K562 (cell line): ENCODE results near the gene GRB2. TPM values are rescaled to one million over a fixed set of nuclear protein-coding genes. Genes with fewer than 3 reads are reported as not detected.
A peak's percentile ranks its signal among the peaks of the same experiment; 100 is the strongest.

Experiments
- ATF1 ChIP-seq, 2 experiments: fragments of 450-650 bp in 1 of 2; IDR thresholded peaks; 2 replicates each; pipeline ENCODE4 v1.6.1; 2016; ENCODE audit warnings: missing compliant biosample characterization in 1 of 2, missing genetic modification characterization in 1 of 2
- COPS2 ChIP-seq: fragments of 450-650 bp; conservative IDR thresholded peaks from 2 replicates; pipeline ENCODE4 v1.6.1; 2016; ENCODE audit warnings: mild to moderate bottlenecking, moderate library complexity
- EZH2 ChIP-seq: IDR thresholded peaks from 2 replicates; pipeline ENCODE4 v1.6.1; 2012; ENCODE audit warnings: low read depth, mild to moderate bottlenecking, inconsistent platforms, low read length, borderline replicate concordance
- GATA2 ChIP-seq: sonication (generic); formaldehyde crosslinking; IDR thresholded peaks from 2 replicates; pipeline ENCODE4 v1.4.0; 2020; ENCODE audit warnings: mild to moderate bottlenecking, missing genetic modification reagents
- HNRNPH1 ChIP-seq: fragments of 200-400 bp; formaldehyde crosslinking; optimal IDR thresholded peaks from 2 replicates; pipeline ENCODE3; 2017; ENCODE audit warnings: low read depth, mild to moderate bottlenecking, low read length, moderate library complexity
- ILF3 ChIP-seq: fragments of 450-650 bp; IDR thresholded peaks from 2 replicates; pipeline ENCODE4 v1.6.1; 2018; ENCODE audit warnings: antibody characterized with exemption, mild to moderate bottlenecking, moderate library complexity, borderline replicate concordance
- KAT2B ChIP-seq: IDR thresholded peaks from one replicate; pipeline ENCODE4 v1.6.1; 2012; ENCODE audit warnings: low read depth, mild to moderate bottlenecking, control low read depth, inconsistent platforms, low read length, moderate library complexity
- KHSRP ChIP-seq: fragments of 450-650 bp; IDR thresholded peaks from 2 replicates; pipeline ENCODE4 v1.6.1; 2017
- KLF1 ChIP-seq: fragments of 450-650 bp; IDR thresholded peaks from 2 replicates; pipeline ENCODE4 v1.6.1; 2016; ENCODE audit warnings: missing genetic modification characterization, missing compliant biosample characterization
- MTA2 ChIP-seq: fragments of 450-650 bp; IDR thresholded peaks from 2 replicates; pipeline ENCODE4 v1.6.1; 2016; ENCODE audit warnings: low read depth
- NELFE ChIP-seq: IDR thresholded peaks from 2 replicates; pipeline ENCODE4 v1.6.1; 2011; ENCODE audit warnings: mild to moderate bottlenecking; ENCODE audit not compliant: insufficient read depth, insufficient read length
- POLR3A ChIP-seq: IDR thresholded peaks from 2 replicates; pipeline ENCODE4 v1.6.1; 2011; ENCODE audit warnings: borderline replicate concordance, mild to moderate bottlenecking, moderate library complexity; ENCODE audit not compliant: insufficient read length, insufficient read depth; ENCODE audit errors: extremely low read depth
- RAD21 ChIP-seq, 2 experiments: fragments of 250-450 bp in 1 of 2; fragments of 450-650 bp in 1 of 2; sonication (Bioruptor Pico) in 1 of 2; formaldehyde crosslinking in 1 of 2; IDR thresholded peaks in 1 of 2; conservative IDR thresholded peaks in 1 of 2; 2 replicates each; pipeline versions ENCODE4 v1.4.0 to v1.8.0; 2020 to 2022; ENCODE audit warnings: mild to moderate bottlenecking in 2 of 2, moderate library complexity in 1 of 2
- RCOR1 ChIP-seq, 2 experiments: IDR thresholded peaks; 2 replicates each; pipeline ENCODE4 v1.6.1; 2012; ENCODE audit warnings: low read depth in 2 of 2, low read length in 2 of 2, borderline replicate concordance in 1 of 2, improper control_type of control experiment in 1 of 2
- SAFB2 ChIP-seq: fragments of 200-400 bp; formaldehyde crosslinking; IDR thresholded peaks from 2 replicates; pipeline ENCODE4 v1.6.1; 2018; ENCODE audit warnings: borderline replicate concordance, low read length, low read depth, moderate library complexity; ENCODE audit not compliant: severe bottlenecking
- SRSF1 ChIP-seq: fragments of 200-400 bp; formaldehyde crosslinking; IDR thresholded peaks from 2 replicates; pipeline ENCODE4 v1.6.1; 2017; ENCODE audit warnings: mild to moderate bottlenecking, low read depth, low read length, moderate library complexity
- TCF3 ChIP-seq: sonication (generic); formaldehyde crosslinking; IDR thresholded peaks from 2 replicates; pipeline ENCODE4 v1.4.0; 2020; ENCODE audit warnings: mild to moderate bottlenecking, missing genetic modification reagents
- ZNF311 ChIP-seq: fragments of 250-450 bp; sonication (Bioruptor Pico); IDR thresholded peaks from 2 replicates; pipeline ENCODE4 v1.4.0; 2020; ENCODE audit warnings: mild to moderate bottlenecking, moderate library complexity
- ZNF644 ChIP-seq: fragments of 200-800 bp; sonication (Bioruptor generic); IDR thresholded peaks from 2 replicates; pipeline ENCODE4 v1.6.1; 2016; ENCODE audit warnings: low read depth, missing genetic modification characterization, missing compliant biosample characterization
- polyA plus RNA-seq, 8 experiments: library from polyadenylated mRNA; depleted of rRNA in 4 of 8; stranded (reverse) in 5 of 8; unstranded in 3 of 8; fragments of >200 nt; fragmentation: Nextera tagmentation in 2 of 8; fragmentation: Illumina TruSeq in 1 of 8; extraction: Ambion mirVana in 2 of 8; extraction: Trizol in 1 of 8; gene quantifications; 2 replicates each; pipeline versions ENCODE4 v1.2.1 to v1.2.3, GENCODE V29; 2011 to 2014; ENCODE audit warnings: inconsistent platforms in 1 of 8, missing spikeins in 1 of 8
- total RNA-seq, 7 experiments: library from RNA; depleted of rRNA in 6 of 7; stranded (reverse); fragments of >200 nt in 6 of 7; fragmentation: Illumina TruSeq in 2 of 7; extraction: Trizol in 2 of 7; gene quantifications; 2 replicates each; pipeline versions ENCODE4 v1.2.1 to v1.2.3, GENCODE V29; 2011 to 2021; ENCODE audit warnings: low replicate concordance in 1 of 7
- TF ChIP-seq, protein P1 (sequence below): sonication (generic); formaldehyde crosslinking; IDR thresholded peaks from 2 replicates; pipeline ENCODE4 v1.8.0; 2022; ENCODE audit warnings: mild to moderate bottlenecking, missing genetic modification reagents
- TF ChIP-seq, protein P2 (sequence below): fragments of 450-650 bp; IDR thresholded peaks from 2 replicates; pipeline ENCODE4 v1.6.1; 2016; ENCODE audit warnings: missing biosample characterization, missing genetic modification characterization
- TF ChIP-seq, protein P3 (sequence below), 2 experiments: fragments of 450-650 bp in 1 of 2; sonication (generic) in 1 of 2; formaldehyde crosslinking; conservative IDR thresholded peaks; 2 replicates each; pipeline versions ENCODE4 v1.4.0 to v1.8.1; 2020 to 2022; ENCODE audit warnings: mild to moderate bottlenecking in 1 of 2, missing genetic modification reagents in 1 of 2

The GRB2 gene
- total and polyA plus RNA-seq, 9 of the 15 experiments (the other 6 are each of a cell fraction or from before 2014, with no cell fraction given): 57.2 to 136 (median 84.8) TPM

DNA sequence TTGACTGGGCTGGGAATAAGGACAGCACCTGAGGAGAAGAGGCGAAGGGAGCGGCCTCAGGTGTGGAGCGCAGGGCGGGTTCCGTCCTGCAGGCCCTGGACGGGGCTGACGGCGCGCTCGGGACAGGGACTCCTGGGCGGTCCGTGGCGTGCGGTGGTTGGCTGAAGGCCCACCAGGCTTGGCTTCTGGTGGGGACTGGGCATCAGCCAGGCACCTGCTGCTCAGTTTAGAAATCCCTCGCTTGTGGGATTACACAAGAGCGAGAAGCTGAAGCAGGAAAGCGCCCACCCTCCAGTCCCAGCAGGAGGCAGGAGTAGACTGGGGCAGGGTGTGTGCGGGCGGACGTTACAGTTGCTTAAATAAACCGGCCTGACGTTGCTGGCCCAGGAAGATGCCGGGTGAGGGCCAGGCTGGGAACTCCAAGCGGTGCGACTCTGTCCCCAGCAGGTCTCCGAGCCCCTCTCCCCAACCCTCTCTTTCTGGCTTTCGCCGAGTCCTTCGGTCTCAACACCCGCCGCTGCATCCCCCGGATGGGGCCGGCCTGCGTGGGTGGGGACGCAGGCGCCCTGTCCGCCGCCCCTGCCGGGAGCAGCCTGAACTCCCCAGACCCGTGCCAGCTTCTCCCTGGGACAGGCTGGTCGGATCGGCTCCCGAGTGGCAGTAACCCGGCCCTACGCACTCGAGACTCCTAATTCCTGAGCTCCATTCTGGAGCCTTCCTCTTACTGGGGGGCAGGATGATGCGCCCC, 135.1 kb downstream of the GRB2 start (continued):
- TF ChIP-seq, protein P1, sequence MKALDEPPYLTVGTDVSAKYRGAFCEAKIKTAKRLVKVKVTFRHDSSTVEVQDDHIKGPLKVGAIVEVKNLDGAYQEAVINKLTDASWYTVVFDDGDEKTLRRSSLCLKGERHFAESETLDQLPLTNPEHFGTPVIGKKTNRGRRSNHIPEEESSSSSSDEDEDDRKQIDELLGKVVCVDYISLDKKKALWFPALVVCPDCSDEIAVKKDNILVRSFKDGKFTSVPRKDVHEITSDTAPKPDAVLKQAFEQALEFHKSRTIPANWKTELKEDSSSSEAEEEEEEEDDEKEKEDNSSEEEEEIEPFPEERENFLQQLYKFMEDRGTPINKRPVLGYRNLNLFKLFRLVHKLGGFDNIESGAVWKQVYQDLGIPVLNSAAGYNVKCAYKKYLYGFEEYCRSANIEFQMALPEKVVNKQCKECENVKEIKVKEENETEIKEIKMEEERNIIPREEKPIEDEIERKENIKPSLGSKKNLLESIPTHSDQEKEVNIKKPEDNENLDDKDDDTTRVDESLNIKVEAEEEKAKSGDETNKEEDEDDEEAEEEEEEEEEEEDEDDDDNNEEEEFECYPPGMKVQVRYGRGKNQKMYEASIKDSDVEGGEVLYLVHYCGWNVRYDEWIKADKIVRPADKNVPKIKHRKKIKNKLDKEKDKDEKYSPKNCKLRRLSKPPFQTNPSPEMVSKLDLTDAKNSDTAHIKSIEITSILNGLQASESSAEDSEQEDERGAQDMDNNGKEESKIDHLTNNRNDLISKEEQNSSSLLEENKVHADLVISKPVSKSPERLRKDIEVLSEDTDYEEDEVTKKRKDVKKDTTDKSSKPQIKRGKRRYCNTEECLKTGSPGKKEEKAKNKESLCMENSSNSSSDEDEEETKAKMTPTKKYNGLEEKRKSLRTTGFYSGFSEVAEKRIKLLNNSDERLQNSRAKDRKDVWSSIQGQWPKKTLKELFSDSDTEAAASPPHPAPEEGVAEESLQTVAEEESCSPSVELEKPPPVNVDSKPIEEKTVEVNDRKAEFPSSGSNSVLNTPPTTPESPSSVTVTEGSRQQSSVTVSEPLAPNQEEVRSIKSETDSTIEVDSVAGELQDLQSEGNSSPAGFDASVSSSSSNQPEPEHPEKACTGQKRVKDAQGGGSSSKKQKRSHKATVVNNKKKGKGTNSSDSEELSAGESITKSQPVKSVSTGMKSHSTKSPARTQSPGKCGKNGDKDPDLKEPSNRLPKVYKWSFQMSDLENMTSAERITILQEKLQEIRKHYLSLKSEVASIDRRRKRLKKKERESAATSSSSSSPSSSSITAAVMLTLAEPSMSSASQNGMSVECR (CRISPR knock-in tag): no peak; the same call in 1 of the 2 replicates
- TF ChIP-seq KLF1 (tag) (no peak), HNRNPH1 (no peak), ZNF644 (no peak), TCF3 (CRISPR knock-in tag) (no peak), ZNF311 (no peak), KAT2B (no peak), RCOR1 (IDR thresholded peaks at IDR 0.05; ENCODE audit: borderline replicate concordance in 1 of 2, low read depth in 2 of 2, low read length in 2 of 2) (peak in 1 of 2 experiments; percentile 25; a peak in 1 of 4 replicates), MTA2 (no peak), SRSF1 (no peak), GATA2 (no peak), SAFB2 (no peak), ATF1 (CRISPR knock-in tag; IDR thresholded peaks at IDR 0.05) (no peak), ATF1 (tag; IDR thresholded peaks at IDR 0.05) (peak; percentile 28; the same call in 1 of the 2 replicates), POLR3A (no peak), ILF3 (no peak), KHSRP (no peak), COPS2 (no peak), RAD21 (CRISPR knock-in tag; conservative IDR thresholded peaks at IDR 0.05 in 1 of 2, IDR thresholded peaks at IDR 0.05 in 1 of 2) (peak; percentile 44 to 65), EZH2 (no peak), NELFE (no peak)
- TF ChIP-seq, protein P2, sequence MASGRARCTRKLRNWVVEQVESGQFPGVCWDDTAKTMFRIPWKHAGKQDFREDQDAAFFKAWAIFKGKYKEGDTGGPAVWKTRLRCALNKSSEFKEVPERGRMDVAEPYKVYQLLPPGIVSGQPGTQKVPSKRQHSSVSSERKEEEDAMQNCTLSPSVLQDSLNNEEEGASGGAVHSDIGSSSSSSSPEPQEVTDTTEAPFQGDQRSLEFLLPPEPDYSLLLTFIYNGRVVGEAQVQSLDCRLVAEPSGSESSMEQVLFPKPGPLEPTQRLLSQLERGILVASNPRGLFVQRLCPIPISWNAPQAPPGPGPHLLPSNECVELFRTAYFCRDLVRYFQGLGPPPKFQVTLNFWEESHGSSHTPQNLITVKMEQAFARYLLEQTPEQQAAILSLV (tag): no peak
- TF ChIP-seq, protein P3, sequence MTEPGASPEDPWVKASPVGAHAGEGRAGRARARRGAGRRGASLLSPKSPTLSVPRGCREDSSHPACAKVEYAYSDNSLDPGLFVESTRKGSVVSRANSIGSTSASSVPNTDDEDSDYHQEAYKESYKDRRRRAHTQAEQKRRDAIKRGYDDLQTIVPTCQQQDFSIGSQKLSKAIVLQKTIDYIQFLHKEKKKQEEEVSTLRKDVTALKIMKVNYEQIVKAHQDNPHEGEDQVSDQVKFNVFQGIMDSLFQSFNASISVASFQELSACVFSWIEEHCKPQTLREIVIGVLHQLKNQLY (CRISPR knock-in tag; conservative IDR thresholded peaks at IDR 0.05): no peak; a peak in 1 of 4 replicates
